ENCODE measurements around the gene HACD4.

- no peak for TF ChIP-seq REST (IDR thresholded peaks at IDR 0.05)
- no peak for TF ChIP-seq CTCF (IDR thresholded peaks at IDR 0.05)
- no peak for TF ChIP-seq RAD21 (conservative IDR thresholded peaks at IDR 0.05 in 1 of 2, IDR thresholded peaks at IDR 0.05 in 1 of 2)
- TF ChIP-seq POLR2A (IDR thresholded peaks at IDR 0.05; ENCODE audit: low read length) = no peak
- TF ChIP-seq KDM1A (IDR thresholded peaks at IDR 0.05; ENCODE audit: low read depth) = no peak
- no peak for TF ChIP-seq ZC3H11A (IDR thresholded peaks at IDR 0.05)
- no peak for TF ChIP-seq CBX2 (IDR thresholded peaks at IDR 0.05; ENCODE audit: borderline replicate concordance, low read depth)
- no peak for TF ChIP-seq JUN (IDR thresholded peaks at IDR 0.05)
Measured at GRCh38 chr9:20997503-20998076, 33.9 kb downstream of the HACD4 start.
